SK-N-SH (cell line): ENCODE results near the gene CCDC191. TPM values are rescaled to one million over a fixed set of nuclear protein-coding genes. Genes with fewer than 3 reads are reported as not detected.

Experiments
- CTCF ChIA-PET: fragments of 300-600, 350-600 bp; formaldehyde crosslinking; extraction: SDS; loops from one replicate; lab custom pipeline; 2021; lab: Yijun Ruan, JAX
- POLR2A ChIA-PET: fragments of 350-600 bp; sonication (Branson Sonifier 250); formaldehyde crosslinking; extraction: SDS; loops from one replicate; lab custom pipeline; 2020; ENCODE audit warnings: antibody characterized with exemption, inconsistent platforms; lab: Yijun Ruan, JAX
- DNase-seq: peaks from one replicate; pipeline ENCODE4 v3.0.0; 2012
- H2AFZ ChIP-seq: fragments of 200-600 bp; sonication (generic); 2 replicates; pipeline ENCODE4 v1.8.1; 2016; ENCODE audit warnings: antibody characterized with exemption, mild to moderate bottlenecking, low read depth
- H3F3A ChIP-seq: fragments of 200-600 bp; sonication (generic); replicated peaks from 2 replicates; pipeline ENCODE3; 2016; ENCODE audit warnings: antibody characterized with exemption, mild to moderate bottlenecking; ENCODE audit not compliant: insufficient read depth
- H3K27ac ChIP-seq, 2 experiments: fragments of 200-500 bp in 1 of 2; fragments of 200-600 bp in 1 of 2; sonication (Bioruptor generic) in 1 of 2; sonication (generic), shearing (Covaris generic) in 1 of 2; 2 replicates each; pipeline versions ENCODE4 v1.5.1 to v1.6.1; 2014 to 2016; ENCODE audit warnings: low read depth in 2 of 2, inconsistent platforms in 1 of 2, low read length in 1 of 2, mild to moderate bottlenecking in 1 of 2, mixed read lengths in 1 of 2
- H3K27me3 ChIP-seq: fragments of 200-600 bp; sonication (generic), shearing (Covaris generic); 2 replicates; pipeline ENCODE4 v1.6.1; 2016; ENCODE audit warnings: mixed run types; ENCODE audit not compliant: insufficient read depth
- H3K36me3 ChIP-seq, 2 experiments: fragments of 200-500 bp in 1 of 2; fragments of 200-600 bp in 1 of 2; sonication (Bioruptor generic) in 1 of 2; sonication (generic) in 1 of 2; replicated peaks in 1 of 2; 2 replicates each; pipeline versions ENCODE3 to v1.5.1; 2014 to 2016; ENCODE audit warnings: low read length in 1 of 2, mild to moderate bottlenecking in 1 of 2; ENCODE audit not compliant: insufficient read depth in 2 of 2, control insufficient read depth in 1 of 2
- H3K4me1 ChIP-seq, 2 experiments: fragments of 200-500 bp in 1 of 2; fragments of 200-600 bp in 1 of 2; sonication (Bioruptor generic) in 1 of 2; sonication (generic), shearing (Covaris generic) in 1 of 2; 2 replicates each; pipeline versions ENCODE4 v1.5.1 to v1.6.1; 2014 to 2016; ENCODE audit warnings: low read depth in 1 of 2, low read length in 1 of 2, mixed run types in 1 of 2; ENCODE audit not compliant: insufficient read depth in 2 of 2, control insufficient read depth in 1 of 2
- H3K4me2 ChIP-seq: fragments of 200-600 bp; sonication (generic), shearing (Covaris generic); 2 replicates; pipeline ENCODE4 v1.6.1; 2017; ENCODE audit warnings: mixed run types
- H3K4me3 ChIP-seq, 2 experiments: fragments of 200-500 bp in 1 of 2; fragments of 200-600 bp in 1 of 2; sonication (Bioruptor generic) in 1 of 2; sonication (generic), shearing (Covaris generic) in 1 of 2; 2 replicates each; pipeline versions ENCODE4 v1.5.1 to v1.8.1; 2014 to 2016; ENCODE audit warnings: low read depth in 2 of 2, inconsistent platforms in 1 of 2, low read length in 1 of 2, mild to moderate bottlenecking in 1 of 2, mixed read lengths in 1 of 2, moderate library complexity in 1 of 2
- H3K79me2 ChIP-seq: fragments of 200-600 bp; sonication (generic); 2 replicates; pipeline ENCODE4 v1.8.1; 2017; ENCODE audit warnings: mild to moderate bottlenecking; ENCODE audit not compliant: insufficient read depth
- H3K9ac ChIP-seq: fragments of 200-600 bp; sonication (generic); 2 replicates; pipeline ENCODE4 v1.6.1; 2017; ENCODE audit warnings: mixed run types
- H3K9me2 ChIP-seq: fragments of 200-600 bp; sonication (generic); 2 replicates; pipeline ENCODE4 v1.6.1; 2017; ENCODE audit warnings: mixed run types
- H3K9me3 ChIP-seq: fragments of 200-600 bp; sonication (generic); 2 replicates; pipeline ENCODE4 v1.6.1; 2017; ENCODE audit warnings: mixed run types, mild to moderate bottlenecking, moderate library complexity
- H4K20me1 ChIP-seq: fragments of 200-600 bp; sonication (generic); 2 replicates; pipeline ENCODE4 v1.6.1; 2017; ENCODE audit warnings: mild to moderate bottlenecking, mixed run types; ENCODE audit not compliant: insufficient read depth
- CHD2 ChIP-seq: fragments of 150-350 bp; IDR thresholded peaks from 2 replicates; pipeline ENCODE4 v1.6.1; 2018; ENCODE audit warnings: low read length; ENCODE audit not compliant: partially characterized antibody
- ELF1 ChIP-seq: IDR thresholded peaks from 2 replicates; pipeline ENCODE4 v1.4.0; 2012
- EZH2phosphoT487 ChIP-seq: fragments of 200-600 bp; sonication (generic); IDR thresholded peaks from 2 replicates; pipeline ENCODE4 v1.6.1; 2017; ENCODE audit warnings: low read depth, mixed run types, mild to moderate bottlenecking, antibody characterized with exemption, moderate library complexity, borderline replicate concordance
- FOXJ3 ChIP-seq: sonication (generic); formaldehyde crosslinking; IDR thresholded peaks from 2 replicates; pipeline ENCODE4 v1.5.1; 2020; ENCODE audit warnings: mild to moderate bottlenecking, missing genetic modification reagents
- FOXM1 ChIP-seq: IDR thresholded peaks from 2 replicates; pipeline ENCODE4 v1.4.0; 2012; ENCODE audit warnings: low read depth, mild to moderate bottlenecking
- GABPA ChIP-seq: IDR thresholded peaks from 2 replicates; pipeline ENCODE4 v1.4.0; 2012; ENCODE audit warnings: low read depth, mild to moderate bottlenecking
- GATA2 ChIP-seq: sonication (generic); formaldehyde crosslinking; IDR thresholded peaks from 2 replicates; pipeline ENCODE4 v1.5.0; 2020; ENCODE audit warnings: mild to moderate bottlenecking, missing genetic modification reagents
- JUND ChIP-seq: IDR thresholded peaks from 2 replicates; pipeline ENCODE4 v1.4.0; 2012
- NRF1 ChIP-seq: IDR thresholded peaks from 2 replicates; pipeline ENCODE4 v1.6.1; 2012; ENCODE audit warnings: low read depth, mild to moderate bottlenecking, low read length
- RFX5 ChIP-seq: IDR thresholded peaks from 2 replicates; pipeline ENCODE4 v1.6.1; 2012; ENCODE audit warnings: mild to moderate bottlenecking, improper control_type of control experiment, low read length
- SIN3A ChIP-seq: IDR thresholded peaks from 2 replicates; pipeline ENCODE4 v1.6.1; 2012; ENCODE audit warnings: low read depth, mild to moderate bottlenecking, low read length, moderate library complexity, borderline replicate concordance
- TAF1 ChIP-seq: IDR thresholded peaks from 2 replicates; pipeline ENCODE4 v1.6.1; 2012; ENCODE audit warnings: low read depth, mild to moderate bottlenecking, low read length, moderate library complexity, borderline replicate concordance
- TCF12 ChIP-seq: IDR thresholded peaks from 2 replicates; pipeline ENCODE4 v1.4.0; 2012
- WGBS: methylation state at CpG from one replicate; pipeline ENCODE4 v1.1.6; 2017; ENCODE audit warnings: low lambda C conversion rate; 5-methylcytosine and 5-hydroxymethylcytosine counted together
- polyA plus RNA-seq, 3 experiments: library from polyadenylated mRNA; depleted of rRNA; stranded (reverse); fragments of >200 nt; gene quantifications; 2 replicates each; pipeline ENCODE4 v1.2.3, GENCODE V29; 2012
- TF ChIP-seq, protein P1 (sequence below): IDR thresholded peaks from 2 replicates; pipeline ENCODE4 v1.4.0; 2012; ENCODE audit warnings: low read depth
- TF ChIP-seq, protein P2 (sequence below): fragments of 150-350 bp; IDR thresholded peaks from 2 replicates; pipeline ENCODE4 v1.6.1; 2017; ENCODE audit warnings: antibody characterized with exemption, low read length, low read depth, borderline replicate concordance
- TF ChIP-seq, protein P3 (sequence below): fragments of 200-600 bp; sonication (generic); IDR thresholded peaks from 2 replicates; pipeline ENCODE4 v1.6.1; 2017; ENCODE audit warnings: antibody characterized with exemption, mild to moderate bottlenecking, moderate library complexity
- TF ChIP-seq, protein P4 (sequence below): IDR thresholded peaks from 2 replicates; pipeline ENCODE4 v1.4.0; 2012; ENCODE audit warnings: low read depth, borderline replicate concordance
- TF ChIP-seq, protein P5 (sequence below): IDR thresholded peaks from 2 replicates; pipeline ENCODE4; 2012

CCDC191 gene
- polyA plus RNA-seq, 1 of the 3 experiments (the other 2 are of a cell fraction), result 3.1 TPM

DNA sequence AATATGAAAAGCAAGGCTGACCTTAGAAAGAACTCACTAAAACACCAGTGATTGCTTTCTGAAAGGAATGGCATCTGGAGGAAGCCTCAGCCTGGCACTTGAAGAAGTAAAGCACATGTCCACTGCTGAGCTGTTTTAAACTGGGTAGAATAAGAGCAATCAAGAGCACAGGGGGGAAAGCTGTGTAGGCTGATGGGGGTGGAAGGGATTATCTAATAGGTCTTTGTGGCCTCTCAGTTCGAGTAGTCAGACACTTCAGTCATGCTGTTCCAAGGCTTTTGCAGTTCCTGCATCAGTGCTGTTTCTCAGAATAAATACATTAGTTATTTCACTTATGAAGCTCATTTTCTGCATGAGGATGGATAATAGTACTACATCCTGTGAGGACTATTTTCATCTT lies 22.6 kb downstream of the CCDC191 start:
- no peak for DNase-seq
- Histone ChIP-seq H3K27ac (no peak overlapping the region), H2AFZ (no peak overlapping the region), H3K79me2 (no peaks in the 10 kb centered on the region), H3K9me2 (no peaks in the 10 kb centered on the region), H4K20me1 (no peaks in the 10 kb centered on the region), H3K9ac (no peak overlapping the region), H3K4me1 (no peaks in the 10 kb centered on the region), H3K4me3 (no peak overlapping the region), H3K36me3 (peaks cover 12 to 35% of the 10 kb centered on the region in 2 experiments), H3K27me3 (no peaks in the 10 kb centered on the region), H3F3A (peaks cover 4% of the 10 kb centered on the region), H3K4me2 (no peak overlapping the region), H3K9me3 (no peaks in the 10 kb centered on the region)
- TF ChIP-seq, protein P1, sequence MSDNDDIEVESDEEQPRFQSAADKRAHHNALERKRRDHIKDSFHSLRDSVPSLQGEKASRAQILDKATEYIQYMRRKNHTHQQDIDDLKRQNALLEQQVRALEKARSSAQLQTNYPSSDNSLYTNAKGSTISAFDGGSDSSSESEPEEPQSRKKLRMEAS, result no peak
- TF ChIP-seq FOXJ3 (no peak), JUND (no peak), TAF1 (no peak), TCF12 (no peak), NRF1 (no peak), EZH2phosphoT487 (no peak), GABPA (no peak), CHD2 (no peak), GATA2 (CRISPR knock-in tag) (no peak), FOXM1 (no peak), ELF1 (no peak), RFX5 (no peak), SIN3A (no peak)
- TF ChIP-seq, protein P2, sequence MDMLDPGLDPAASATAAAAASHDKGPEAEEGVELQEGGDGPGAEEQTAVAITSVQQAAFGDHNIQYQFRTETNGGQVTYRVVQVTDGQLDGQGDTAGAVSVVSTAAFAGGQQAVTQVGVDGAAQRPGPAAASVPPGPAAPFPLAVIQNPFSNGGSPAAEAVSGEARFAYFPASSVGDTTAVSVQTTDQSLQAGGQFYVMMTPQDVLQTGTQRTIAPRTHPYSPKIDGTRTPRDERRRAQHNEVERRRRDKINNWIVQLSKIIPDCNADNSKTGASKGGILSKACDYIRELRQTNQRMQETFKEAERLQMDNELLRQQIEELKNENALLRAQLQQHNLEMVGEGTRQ, result no peak
- TF ChIP-seq, protein P3, sequence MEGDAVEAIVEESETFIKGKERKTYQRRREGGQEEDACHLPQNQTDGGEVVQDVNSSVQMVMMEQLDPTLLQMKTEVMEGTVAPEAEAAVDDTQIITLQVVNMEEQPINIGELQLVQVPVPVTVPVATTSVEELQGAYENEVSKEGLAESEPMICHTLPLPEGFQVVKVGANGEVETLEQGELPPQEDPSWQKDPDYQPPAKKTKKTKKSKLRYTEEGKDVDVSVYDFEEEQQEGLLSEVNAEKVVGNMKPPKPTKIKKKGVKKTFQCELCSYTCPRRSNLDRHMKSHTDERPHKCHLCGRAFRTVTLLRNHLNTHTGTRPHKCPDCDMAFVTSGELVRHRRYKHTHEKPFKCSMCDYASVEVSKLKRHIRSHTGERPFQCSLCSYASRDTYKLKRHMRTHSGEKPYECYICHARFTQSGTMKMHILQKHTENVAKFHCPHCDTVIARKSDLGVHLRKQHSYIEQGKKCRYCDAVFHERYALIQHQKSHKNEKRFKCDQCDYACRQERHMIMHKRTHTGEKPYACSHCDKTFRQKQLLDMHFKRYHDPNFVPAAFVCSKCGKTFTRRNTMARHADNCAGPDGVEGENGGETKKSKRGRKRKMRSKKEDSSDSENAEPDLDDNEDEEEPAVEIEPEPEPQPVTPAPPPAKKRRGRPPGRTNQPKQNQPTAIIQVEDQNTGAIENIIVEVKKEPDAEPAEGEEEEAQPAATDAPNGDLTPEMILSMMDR, result no peak
- TF ChIP-seq, protein P4, sequence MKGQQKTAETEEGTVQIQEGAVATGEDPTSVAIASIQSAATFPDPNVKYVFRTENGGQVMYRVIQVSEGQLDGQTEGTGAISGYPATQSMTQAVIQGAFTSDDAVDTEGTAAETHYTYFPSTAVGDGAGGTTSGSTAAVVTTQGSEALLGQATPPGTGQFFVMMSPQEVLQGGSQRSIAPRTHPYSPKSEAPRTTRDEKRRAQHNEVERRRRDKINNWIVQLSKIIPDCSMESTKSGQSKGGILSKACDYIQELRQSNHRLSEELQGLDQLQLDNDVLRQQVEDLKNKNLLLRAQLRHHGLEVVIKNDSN, result no peak
- TF ChIP-seq, protein P5, sequence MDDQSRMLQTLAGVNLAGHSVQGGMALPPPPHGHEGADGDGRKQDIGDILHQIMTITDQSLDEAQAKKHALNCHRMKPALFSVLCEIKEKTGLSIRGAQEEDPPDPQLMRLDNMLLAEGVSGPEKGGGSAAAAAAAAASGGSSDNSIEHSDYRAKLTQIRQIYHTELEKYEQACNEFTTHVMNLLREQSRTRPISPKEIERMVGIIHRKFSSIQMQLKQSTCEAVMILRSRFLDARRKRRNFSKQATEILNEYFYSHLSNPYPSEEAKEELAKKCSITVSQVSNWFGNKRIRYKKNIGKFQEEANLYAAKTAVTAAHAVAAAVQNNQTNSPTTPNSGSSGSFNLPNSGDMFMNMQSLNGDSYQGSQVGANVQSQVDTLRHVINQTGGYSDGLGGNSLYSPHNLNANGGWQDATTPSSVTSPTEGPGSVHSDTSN, result no peak
- POLR2A ChIA-PET, result no interaction called here
- CTCF ChIA-PET, result no interaction called here
- WGBS, result 38% methylated on average over 1 of the region's 1 CpG
